ENCODE measurements around the gene MAGI2.
"Not testable (repeated sequence)": the region's sequence is repeated elsewhere in the genome, so short reads cannot be mapped to it uniquely, and the experiment has no call there.

MAGI2 gene

GRCh38 chr7:78510580-78511188 lies 942.8 kb downstream of the MAGI2 start:
- peak; percentile 40 for DNase-seq

- DNase-seq, result not testable (repeated sequence)
Measured at GRCh38 chr7:78503301-78503700, 950.2 kb downstream of the MAGI2 start.

- DNase-seq, result no peak
Measured at GRCh38 chr7:78501064-78501463, 952.4 kb downstream of the MAGI2 start.

GRCh38 chr7:78499971-78500370 lies 953.5 kb downstream of the MAGI2 start:
- DNase-seq, result no peak

GRCh38 chr7:78499283-78499682 lies 954.2 kb downstream of the MAGI2 start:
- no peak for DNase-seq

- DNase-seq, result no peak
Measured at GRCh38 chr7:78497728-78498427, 955.6 kb downstream of the MAGI2 start.

- DNase-seq, result no peak
Measured at GRCh38 chr7:78496096-78496630, 957.3 kb downstream of the MAGI2 start.

GRCh38 chr7:78493401-78493800 lies 960.1 kb downstream of the MAGI2 start:
- no peak for DNase-seq

GRCh38 chr7:78492146-78492545 lies 961.3 kb downstream of the MAGI2 start:
- no peak for DNase-seq

GRCh38 chr7:78490524-78490923 lies 962.9 kb downstream of the MAGI2 start:
- DNase-seq, result no peak

- DNase-seq, result no peak
Measured at GRCh38 chr7:78489476-78490240, 963.8 kb downstream of the MAGI2 start.

- no peak for DNase-seq
Measured at GRCh38 chr7:78487464-78487863, 966.0 kb downstream of the MAGI2 start.

- no peak for DNase-seq
Measured at GRCh38 chr7:78479348-78479747, 974.1 kb downstream of the MAGI2 start.

GRCh38 chr7:78476851-78477405 lies 976.5 kb downstream of the MAGI2 start:
- DNase-seq, result no peak

GRCh38 chr7:78473571-78474301 lies 979.7 kb downstream of the MAGI2 start:
- no peak for DNase-seq

- no peak for DNase-seq
Measured at GRCh38 chr7:78473021-78473420, 980.4 kb downstream of the MAGI2 start.

- no peak for DNase-seq
Measured at GRCh38 chr7:78472519-78472918, 980.9 kb downstream of the MAGI2 start.

GRCh38 chr7:78465894-78466293 lies 987.6 kb downstream of the MAGI2 start:
- no peak for DNase-seq

GRCh38 chr7:78463039-78463438 lies 990.4 kb downstream of the MAGI2 start:
- DNase-seq, result no peak

GRCh38 chr7:78450706-78451105 lies 1002.8 kb downstream of the MAGI2 start:
- DNase-seq, result no peak

- peak; percentile 34 for DNase-seq
Measured at GRCh38 chr7:78448911-78449310, 1004.6 kb downstream of the MAGI2 start.

GRCh38 chr7:78444267-78444666 lies 1009.2 kb downstream of the MAGI2 start:
- DNase-seq, result no peak

- DNase-seq, result no peak
Measured at GRCh38 chr7:78443811-78444210, 1009.7 kb downstream of the MAGI2 start.

All from hematopoietic multipotent progenitor cell treated with erythropoietin and hydrocortisone succinate and interleukin-3 and kit ligand, for 6 days (in vitro differentiated cells).